Nephron (organoid): ENCODE results near the gene SMPD3.

ENCODE experiments used
- H3K27ac Mint-ChIP-seq, 3 experiments: 2 replicates each; pipeline ENCODE4 v1.8.0; 2020; ENCODE audit warnings: mixed read lengths in 3 of 3, mild to moderate bottlenecking in 2 of 3, moderate library complexity in 1 of 3
- H3K27me3 Mint-ChIP-seq: 2 replicates; pipeline ENCODE4 v1.8.0; 2021; ENCODE audit warnings: low read depth, mild to moderate bottlenecking, moderate library complexity, mixed read lengths
- H3K36me3 Mint-ChIP-seq: 2 replicates; pipeline ENCODE4 v1.8.0; 2020; ENCODE audit warnings: low read depth, mixed read lengths
- H3K4me1 Mint-ChIP-seq: 2 replicates; pipeline ENCODE4 v1.8.0; 2020; ENCODE audit warnings: mixed read lengths
- H3K4me3 Mint-ChIP-seq, 3 experiments: 2 replicates each; pipeline ENCODE4 v1.8.0; 2020; ENCODE audit warnings: mild to moderate bottlenecking in 3 of 3, mixed read lengths in 3 of 3, moderate library complexity in 2 of 3
- H3K9me3 Mint-ChIP-seq: 2 replicates; pipeline ENCODE4 v1.8.0; 2020; ENCODE audit warnings: mixed read lengths
- CTCF ChIP-seq, 3 experiments: fragments of 200-600 bp; sonication (generic); IDR thresholded peaks; one replicate each; pipeline ENCODE4 v1.5.0; 2021; ENCODE audit warnings: antibody characterized with exemption in 3 of 3; ENCODE audit not compliant: unreplicated experiment in 3 of 3

SMPD3 gene

DNA sequence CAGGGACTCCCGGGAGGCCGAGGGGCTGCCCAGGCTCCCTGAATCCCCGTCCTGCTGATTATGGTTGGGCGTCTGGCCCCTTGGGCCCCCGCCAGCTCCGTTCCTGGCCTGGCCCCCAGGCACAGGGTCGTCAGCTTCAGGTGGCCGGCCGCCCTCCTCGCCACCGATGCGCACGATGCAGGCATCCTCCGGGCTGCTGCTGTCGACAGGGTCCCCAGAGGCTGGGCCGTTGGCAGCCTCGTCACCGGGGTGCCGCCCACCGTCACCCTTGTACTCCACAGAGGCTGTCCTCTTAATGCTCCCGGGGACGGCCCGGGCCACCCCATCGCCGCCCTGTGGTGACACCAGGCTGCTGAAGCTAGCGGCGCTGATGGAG is 77.0 kb downstream of the SMPD3 start:
- no peak overlapping the region for H3K4me3 Mint-ChIP-seq
- peaks cover 11% of the 10 kb centered on the region for H3K27me3 Mint-ChIP-seq
- no peaks in the 10 kb centered on the region for H3K4me1 Mint-ChIP-seq
- H3K9me3 Mint-ChIP-seq: no peaks in the 10 kb centered on the region
- H3K27ac Mint-ChIP-seq: no peak overlapping the region
- H3K36me3 Mint-ChIP-seq: no peaks in the 10 kb centered on the region
- no peak for TF ChIP-seq CTCF (IDR thresholded peaks at IDR 0.05; ENCODE audit: unreplicated experiment in 3 of 3)

- Mint-ChIP-seq H3K27me3 (peaks cover 13% of the 10 kb centered on the region), H3K27ac (no peak overlapping the region), H3K36me3 (no peaks in the 10 kb centered on the region), H3K4me1 (no peaks in the 10 kb centered on the region), H3K9me3 (no peaks in the 10 kb centered on the region), H3K4me3 (no peak overlapping the region)
- no peak for TF ChIP-seq CTCF (IDR thresholded peaks at IDR 0.05; ENCODE audit: unreplicated experiment in 3 of 3)
Observed at GRCh38 chr16:68370581-68371275, 77.6 kb downstream of the SMPD3 start.

- peaks cover 12% of the 10 kb centered on the region for H3K27me3 Mint-ChIP-seq
- TF ChIP-seq CTCF (IDR thresholded peaks at IDR 0.05; ENCODE audit: unreplicated experiment in 3 of 3): no peak
- no peak overlapping the region for H3K4me3 Mint-ChIP-seq
- no peaks in the 10 kb centered on the region for H3K9me3 Mint-ChIP-seq
- no peaks in the 10 kb centered on the region for H3K36me3 Mint-ChIP-seq
- no peaks in the 10 kb centered on the region for H3K4me1 Mint-ChIP-seq
- H3K27ac Mint-ChIP-seq: no peak overlapping the region
Observed at GRCh38 chr16:68369697-68370580, 78.4 kb downstream of the SMPD3 start.

DNA sequence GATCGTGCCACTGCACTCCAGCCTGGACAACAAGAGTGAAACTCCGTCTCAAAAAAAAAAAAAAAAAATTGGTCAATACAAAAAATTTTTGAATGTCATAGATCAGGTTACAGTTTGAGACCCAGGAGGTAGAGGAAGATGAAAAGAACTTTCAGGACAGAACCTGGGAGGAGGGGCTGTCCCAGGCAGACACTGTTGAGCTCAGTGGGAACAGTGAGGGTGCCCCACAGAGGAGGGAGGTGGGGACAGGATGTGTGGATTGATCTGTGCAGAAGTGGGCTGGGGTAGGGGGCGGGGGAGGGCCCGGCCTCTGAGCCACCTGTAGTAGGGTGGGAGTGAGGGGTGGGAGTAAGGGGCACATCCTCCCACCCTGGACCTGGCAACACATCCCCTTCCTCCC is 79.1 kb downstream of the SMPD3 start:
- TF ChIP-seq CTCF (IDR thresholded peaks at IDR 0.05; ENCODE audit: unreplicated experiment in 3 of 3): no peak
- H3K9me3 Mint-ChIP-seq: no peaks in the 10 kb centered on the region
- H3K4me1 Mint-ChIP-seq: peaks cover 5% of the 10 kb centered on the region
- H3K27ac Mint-ChIP-seq: no peak overlapping the region
- H3K4me3 Mint-ChIP-seq: no peak overlapping the region
- no peaks in the 10 kb centered on the region for H3K36me3 Mint-ChIP-seq
- peaks cover 13% of the 10 kb centered on the region for H3K27me3 Mint-ChIP-seq

GRCh38 chr16:68368301-68368888 is 79.9 kb downstream of the SMPD3 start:
- no peak overlapping the region for H3K4me3 Mint-ChIP-seq
- TF ChIP-seq CTCF (IDR thresholded peaks at IDR 0.05; ENCODE audit: unreplicated experiment in 3 of 3): no peak

More at GRCh38 chr16:68368301-68368888, 79.9 kb downstream of the SMPD3 start:
- H3K27ac Mint-ChIP-seq: no peak overlapping the region
- peaks cover 13% of the 10 kb centered on the region for H3K27me3 Mint-ChIP-seq
- peaks cover 10% of the 10 kb centered on the region for H3K4me1 Mint-ChIP-seq
- H3K9me3 Mint-ChIP-seq: no peaks in the 10 kb centered on the region
- H3K36me3 Mint-ChIP-seq: no peaks in the 10 kb centered on the region
